ENCODE results near the gene KCNMB4. TPM values are rescaled to one million over a fixed set of nuclear protein-coding genes. Genes with fewer than 3 reads are reported as not detected.

Gene KCNMB4
- total RNA-seq, 4 donors from 2014 or later, result 2.6 to 11.0 (median 3.1) TPM

DNA sequence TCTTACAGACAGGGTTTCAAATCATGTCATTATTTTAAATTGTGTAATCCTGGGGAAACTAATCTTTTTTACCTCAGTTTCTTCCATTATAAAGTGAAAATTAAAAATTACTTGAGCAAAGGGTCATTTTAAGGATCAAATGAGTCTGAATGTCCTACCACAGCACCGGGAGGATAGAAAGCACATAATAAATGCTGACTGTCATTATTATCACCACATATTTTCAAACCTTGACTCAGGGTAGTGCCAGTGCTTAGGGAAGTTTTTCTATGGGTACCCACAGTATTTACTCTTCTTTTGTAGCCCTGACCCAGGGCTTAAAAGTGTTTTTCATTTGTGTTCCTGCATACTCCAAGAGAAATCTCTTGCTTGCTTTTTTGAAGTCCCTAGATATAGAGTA lies 60.5 kb downstream of the KCNMB4 start:
- no peak overlapping the region for H3K27ac ChIP-seq
- TF ChIP-seq CTCF (IDR thresholded peaks at IDR 0.05) (no peak), POLR2A (IDR thresholded peaks at IDR 0.05) (no peak)
- no peaks in the 10 kb centered on the region for H3K36me3 ChIP-seq
- DNase-seq, result no peak
- no peaks in the 10 kb centered on the region for H3K9me3 ChIP-seq
- H3K4me3 ChIP-seq, result no peak overlapping the region
- no peaks in the 10 kb centered on the region for H3K4me1 ChIP-seq
- H3K27me3 ChIP-seq, result no peaks in the 10 kb centered on the region
- intact Hi-C loops (cut with DNase I; ENCODE audit: low total_unique reads), result no loop called here

DNA sequence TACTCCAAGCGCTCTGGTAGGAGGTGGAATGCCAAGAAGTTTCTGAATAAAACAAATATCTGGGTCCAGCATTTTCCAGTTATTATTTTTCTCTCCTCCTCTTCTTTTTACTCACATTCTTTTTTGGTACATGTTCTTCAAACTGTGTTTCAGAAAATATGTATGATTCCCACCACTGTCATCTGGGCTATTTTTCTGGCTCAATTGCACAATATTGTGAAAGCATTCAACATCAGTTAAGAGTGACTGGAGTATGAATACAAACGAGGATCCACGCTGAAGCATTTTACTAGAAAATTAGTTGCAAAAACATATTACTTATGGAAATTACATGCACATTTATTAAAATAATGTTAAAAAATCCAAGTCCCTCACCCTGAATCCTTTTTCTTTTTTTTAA lies 61.5 kb downstream of the KCNMB4 start:
- Histone ChIP-seq H3K27ac (no peak overlapping the region), H3K27me3 (no peaks in the 10 kb centered on the region), H3K4me1 (no peaks in the 10 kb centered on the region), H3K36me3 (no peaks in the 10 kb centered on the region), H3K4me3 (no peak overlapping the region), H3K9me3 (no peaks in the 10 kb centered on the region)
- no peak for DNase-seq
- TF ChIP-seq CTCF (IDR thresholded peaks at IDR 0.05) (no peak), POLR2A (IDR thresholded peaks at IDR 0.05) (no peak)
- intact Hi-C loops (cut with DNase I; ENCODE audit: low total_unique reads), result no loop called here

GRCh38 chr12:70430400-70430799 lies 64.3 kb downstream of the KCNMB4 start:
- Histone ChIP-seq H3K4me1 (no peaks in the 10 kb centered on the region), H3K4me3 (no peak overlapping the region), H3K36me3 (no peaks in the 10 kb centered on the region), H3K27me3 (no peaks in the 10 kb centered on the region), H3K27ac (no peak overlapping the region), H3K9me3 (no peaks in the 10 kb centered on the region)
- no peak for DNase-seq
- TF ChIP-seq CTCF (IDR thresholded peaks at IDR 0.05) (no peak), POLR2A (IDR thresholded peaks at IDR 0.05) (no peak)
- intact Hi-C loops (cut with DNase I; ENCODE audit: low total_unique reads), result no loop called here

- Histone ChIP-seq H3K9me3 (no peaks in the 10 kb centered on the region), H3K4me3 (no peak overlapping the region), H3K27ac (no peak overlapping the region), H3K36me3 (no peaks in the 10 kb centered on the region), H3K4me1 (no peaks in the 10 kb centered on the region), H3K27me3 (no peaks in the 10 kb centered on the region)
- no peak for TF ChIP-seq POLR2A (IDR thresholded peaks at IDR 0.05)
- no peak for TF ChIP-seq CTCF (IDR thresholded peaks at IDR 0.05)
- intact Hi-C loops (cut with DNase I; ENCODE audit: low total_unique reads), result no loop called here
- no peak for DNase-seq
Observed at GRCh38 chr12:70436836-70437235, 70.7 kb downstream of the KCNMB4 start.

DNA sequence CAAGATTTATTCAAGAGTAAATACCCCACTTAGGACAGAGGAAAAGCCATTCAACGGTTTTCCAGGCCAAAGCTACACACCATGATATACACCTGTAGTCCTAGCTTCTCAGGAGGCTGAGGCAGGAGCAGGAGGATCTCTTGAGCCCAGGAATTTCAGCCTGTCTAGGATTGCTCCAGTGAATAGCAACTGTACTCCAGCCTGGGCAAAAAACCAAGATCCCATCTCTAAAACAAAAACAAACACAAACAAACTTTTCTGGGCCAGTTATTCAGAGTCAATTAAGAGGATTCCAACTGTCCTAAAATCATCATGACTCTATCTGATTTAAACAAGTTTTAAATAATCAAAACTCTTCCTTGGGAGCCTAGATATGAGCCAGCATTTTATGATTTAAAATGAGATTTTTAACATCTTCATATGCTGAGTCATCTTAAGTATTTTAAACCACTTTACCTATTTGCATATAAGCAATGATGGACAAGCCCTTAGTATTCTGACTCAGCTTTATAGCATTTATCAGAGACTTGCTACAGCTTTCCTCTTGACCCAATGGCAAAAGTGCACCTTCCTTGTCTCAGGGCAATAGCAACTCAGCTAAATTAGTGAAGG lies 77.1 kb downstream of the KCNMB4 start:
- no peaks in the 10 kb centered on the region for H3K36me3 ChIP-seq
- intact Hi-C loops (cut with DNase I; ENCODE audit: low total_unique reads), result no loop called here
- no peak overlapping the region for H3K4me3 ChIP-seq
- H3K4me1 ChIP-seq, result no peaks in the 10 kb centered on the region
- no peak overlapping the region for H3K27ac ChIP-seq
- no peaks in the 10 kb centered on the region for H3K9me3 ChIP-seq
- no peak for TF ChIP-seq CTCF (IDR thresholded peaks at IDR 0.05)
- TF ChIP-seq POLR2A (IDR thresholded peaks at IDR 0.05), result no peak
- no peaks in the 10 kb centered on the region for H3K27me3 ChIP-seq
- DNase-seq, result no peak
